NK-92 treated with Interleukin-12 subunit alpha and Interleukin-12 subunit beta, amount 100 ng/mL, for 24 hours (cell line): ENCODE results near the gene WIPF3.

Experiments used
- DNase-seq: peaks from one replicate; lab custom pipeline; 2025; lab: John Stamatoyannopoulos, UW

Gene WIPF3, protein sequence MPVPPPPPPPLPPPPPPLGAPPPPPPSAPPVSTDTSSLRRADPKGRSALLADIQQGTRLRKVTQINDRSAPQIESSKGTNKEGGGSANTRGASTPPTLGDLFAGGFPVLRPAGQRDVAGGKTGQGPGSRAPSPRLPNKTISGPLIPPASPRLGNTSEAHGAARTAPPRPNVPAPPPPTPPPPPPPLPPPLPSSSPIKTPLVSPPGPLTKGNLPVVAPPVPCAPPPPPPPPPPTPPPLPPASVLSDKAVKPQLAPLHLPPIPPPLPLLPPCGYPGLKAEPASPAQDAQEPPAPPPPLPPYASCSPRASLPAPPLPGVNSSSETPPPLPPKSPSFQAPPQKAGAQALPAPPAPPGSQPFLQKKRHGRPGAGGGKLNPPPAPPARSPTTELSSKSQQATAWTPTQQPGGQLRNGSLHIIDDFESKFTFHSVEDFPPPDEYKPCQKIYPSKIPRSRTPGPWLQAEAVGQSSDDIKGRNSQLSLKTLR

GRCh38 chr7:29806208-29806994 is at the start of gene WIPF3:
WIPF3 (plus strand) TSS chr7:29806508; CDS start chr7:29834725, 28,217 bp downstream.
- DNase-seq: no peak

- no peak for DNase-seq
Observed at GRCh38 chr7:29763266-29763665, 43.0 kb upstream of the WIPF3 start.

DNA sequence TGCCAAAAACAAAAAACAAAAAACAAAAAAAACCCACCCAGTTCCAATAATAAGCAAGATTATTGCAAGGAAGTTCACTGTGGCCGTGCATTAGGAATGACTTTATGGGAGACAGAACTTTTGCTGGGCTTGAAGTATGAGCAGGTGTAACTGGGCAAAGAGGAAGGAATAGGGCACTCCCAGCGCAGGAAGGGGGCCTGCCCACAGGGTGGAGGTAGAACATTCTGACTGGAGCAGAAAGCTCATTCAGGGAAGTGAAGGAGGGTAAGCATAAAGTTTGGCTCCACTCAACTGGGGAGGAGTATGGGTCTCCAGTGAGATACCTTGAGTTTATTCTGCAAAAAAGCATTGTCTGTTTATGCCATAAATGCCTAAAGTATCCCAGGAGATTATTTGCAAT is 42.1 kb upstream of the WIPF3 start:
- DNase-seq: no peak

- DNase-seq: no peak
Observed at GRCh38 chr7:29765490-29765889, 40.8 kb upstream of the WIPF3 start.

GRCh38 chr7:29770371-29770770 is 35.9 kb upstream of the WIPF3 start:
- DNase-seq: no peak

- DNase-seq: no peak
Observed at GRCh38 chr7:29771081-29771816, 35.1 kb upstream of the WIPF3 start.

GRCh38 chr7:29779017-29779416 is 27.3 kb upstream of the WIPF3 start:
- DNase-seq: no peak

- DNase-seq: no peak
Observed at GRCh38 chr7:29780346-29780745, 26.0 kb upstream of the WIPF3 start.

DNA sequence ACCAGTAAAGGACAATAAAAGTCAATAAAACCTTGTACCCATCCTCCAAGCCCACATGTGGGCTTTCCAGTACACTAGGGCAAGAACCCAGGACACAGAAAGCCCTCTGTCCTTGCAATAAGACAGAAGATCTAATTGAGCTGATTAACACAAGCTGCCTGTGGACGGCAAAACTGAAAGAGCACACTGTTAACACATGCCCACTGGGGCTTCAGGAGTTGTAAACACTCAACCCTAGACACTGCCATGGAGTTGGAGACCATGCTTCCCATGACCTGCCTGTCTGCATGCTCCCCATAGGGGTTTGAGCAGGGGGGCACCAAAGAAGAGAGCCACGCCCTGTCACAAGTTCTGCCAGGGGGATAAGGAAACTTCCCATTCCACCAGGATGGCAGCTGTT is 22.6 kb upstream of the WIPF3 start:
- no peak for DNase-seq

DNA sequence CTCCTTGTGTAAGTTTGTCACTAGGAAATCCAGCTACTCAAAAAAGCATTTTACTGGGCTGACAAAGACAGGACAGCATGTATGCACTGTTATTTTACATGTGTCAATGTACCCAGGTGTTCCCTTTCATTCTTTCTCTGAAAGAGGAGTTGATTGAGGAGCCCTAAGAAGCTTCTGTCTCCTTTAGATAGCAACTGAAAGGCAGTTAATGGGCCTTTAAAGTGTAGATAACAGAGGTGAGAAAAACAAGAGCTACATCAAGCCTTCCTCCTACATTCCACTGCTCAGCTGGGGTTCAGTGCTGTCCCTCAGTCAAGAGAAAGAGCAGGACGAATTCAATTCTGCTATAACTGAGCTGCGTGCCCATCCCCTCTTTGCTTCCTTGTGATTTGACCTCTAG is 12.8 kb upstream of the WIPF3 start:
- no peak for DNase-seq

- DNase-seq: no peak
Observed at GRCh38 chr7:29794959-29795629, 11.2 kb upstream of the WIPF3 start.

DNA sequence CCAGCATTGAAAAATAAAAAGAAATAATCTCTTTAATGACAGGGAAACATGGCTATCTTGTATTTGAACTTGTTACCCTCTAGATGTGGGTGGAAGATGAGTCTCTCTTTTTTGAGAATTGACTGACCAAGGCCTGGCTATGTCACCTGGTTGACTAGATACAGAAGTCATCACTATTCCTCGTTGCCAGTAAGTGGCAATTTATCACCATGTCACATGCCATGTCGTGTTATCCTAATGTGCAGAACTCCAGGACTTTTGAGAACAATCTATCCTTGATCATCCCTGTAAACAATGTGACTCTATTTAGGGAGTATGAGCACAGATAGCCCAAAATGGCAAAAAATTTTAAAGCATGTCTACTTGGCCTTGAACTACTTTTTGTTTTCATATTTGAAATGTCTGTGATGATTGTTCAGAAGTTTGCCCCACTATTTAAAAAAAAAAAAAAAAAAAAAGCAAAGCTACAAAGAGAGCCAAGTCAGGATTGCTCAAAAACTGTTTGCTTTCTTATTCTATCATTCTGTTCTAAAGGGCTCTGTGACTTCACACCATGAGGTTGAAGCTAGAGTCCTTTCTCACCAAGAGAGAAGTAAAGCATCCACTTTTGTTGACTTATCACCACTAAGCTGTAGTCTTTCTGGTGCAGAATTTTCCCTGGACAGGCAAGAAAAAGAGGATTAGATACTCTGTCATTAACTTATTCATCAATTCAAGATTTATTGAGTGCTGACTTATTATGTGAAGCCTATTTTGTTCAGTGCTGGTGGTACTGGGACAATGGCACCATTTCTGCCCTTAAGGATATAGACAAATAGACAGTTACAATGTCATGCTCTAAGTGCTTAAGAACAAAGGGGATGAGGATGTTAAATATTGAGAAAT is 10.4 kb upstream of the WIPF3 start:
- no peak for DNase-seq

GRCh38 chr7:29797112-29797944 is 9.0 kb upstream of the WIPF3 start:
- DNase-seq: no peak

DNA sequence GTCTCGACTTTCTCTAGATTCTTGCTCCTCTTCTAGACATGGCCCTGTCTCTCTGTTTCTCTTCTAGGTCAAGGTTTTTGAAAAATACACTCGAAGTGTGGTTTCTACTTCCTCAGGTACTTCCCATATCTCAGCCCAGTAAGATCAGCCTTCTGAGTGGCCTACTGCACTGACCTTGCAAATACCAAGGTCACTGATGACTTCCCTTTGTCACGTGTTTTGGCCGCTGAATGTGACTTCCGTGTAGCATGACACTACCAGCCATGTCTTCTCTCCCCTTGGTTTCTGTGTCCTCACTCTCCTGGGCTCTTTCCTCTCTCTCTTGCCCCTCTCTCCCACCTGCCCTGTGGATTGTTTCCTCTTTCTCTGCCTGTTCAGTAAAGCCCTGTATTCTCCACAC is 7.9 kb upstream of the WIPF3 start:
- no peak for DNase-seq

DNA sequence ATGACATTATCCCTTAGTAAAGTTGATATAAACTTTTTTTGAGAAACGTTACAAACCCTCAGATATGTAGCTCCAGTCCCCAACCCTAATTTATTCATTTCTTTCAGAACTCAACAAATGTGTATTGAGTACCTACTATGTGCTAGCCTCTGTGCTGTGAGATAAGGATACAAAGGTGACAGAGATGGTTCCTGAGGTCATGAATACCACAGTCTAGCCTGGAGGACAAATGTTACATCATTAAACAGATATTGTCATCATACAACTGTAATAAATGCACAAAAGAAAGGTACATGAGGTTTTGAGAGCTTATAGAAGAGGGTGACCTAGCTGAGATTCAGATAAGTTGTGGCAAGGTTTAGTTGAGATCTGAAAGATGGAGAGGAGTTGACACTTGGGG is 4.4 kb upstream of the WIPF3 start:
- no peak for DNase-seq

- no peak for DNase-seq
Observed at GRCh38 chr7:29805031-29805430, 1.3 kb upstream of the WIPF3 start.

DNA sequence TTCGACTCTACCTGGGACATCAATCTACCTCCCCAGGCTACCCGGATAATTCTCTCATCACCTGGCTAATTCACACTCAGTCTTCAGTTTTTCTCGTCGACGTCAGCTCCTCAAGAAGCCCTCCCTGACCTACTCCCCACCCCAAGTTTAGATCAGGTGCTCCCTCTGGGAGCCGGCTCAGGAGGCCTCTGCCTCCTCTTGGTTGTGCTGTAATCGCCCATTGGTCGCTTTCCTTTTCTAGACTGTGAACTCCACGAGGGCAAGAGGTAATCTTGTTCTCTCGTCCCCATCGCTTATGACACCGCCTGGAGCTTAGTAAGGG is 461 bp upstream of the WIPF3 start:
- no peak for DNase-seq

DNA sequence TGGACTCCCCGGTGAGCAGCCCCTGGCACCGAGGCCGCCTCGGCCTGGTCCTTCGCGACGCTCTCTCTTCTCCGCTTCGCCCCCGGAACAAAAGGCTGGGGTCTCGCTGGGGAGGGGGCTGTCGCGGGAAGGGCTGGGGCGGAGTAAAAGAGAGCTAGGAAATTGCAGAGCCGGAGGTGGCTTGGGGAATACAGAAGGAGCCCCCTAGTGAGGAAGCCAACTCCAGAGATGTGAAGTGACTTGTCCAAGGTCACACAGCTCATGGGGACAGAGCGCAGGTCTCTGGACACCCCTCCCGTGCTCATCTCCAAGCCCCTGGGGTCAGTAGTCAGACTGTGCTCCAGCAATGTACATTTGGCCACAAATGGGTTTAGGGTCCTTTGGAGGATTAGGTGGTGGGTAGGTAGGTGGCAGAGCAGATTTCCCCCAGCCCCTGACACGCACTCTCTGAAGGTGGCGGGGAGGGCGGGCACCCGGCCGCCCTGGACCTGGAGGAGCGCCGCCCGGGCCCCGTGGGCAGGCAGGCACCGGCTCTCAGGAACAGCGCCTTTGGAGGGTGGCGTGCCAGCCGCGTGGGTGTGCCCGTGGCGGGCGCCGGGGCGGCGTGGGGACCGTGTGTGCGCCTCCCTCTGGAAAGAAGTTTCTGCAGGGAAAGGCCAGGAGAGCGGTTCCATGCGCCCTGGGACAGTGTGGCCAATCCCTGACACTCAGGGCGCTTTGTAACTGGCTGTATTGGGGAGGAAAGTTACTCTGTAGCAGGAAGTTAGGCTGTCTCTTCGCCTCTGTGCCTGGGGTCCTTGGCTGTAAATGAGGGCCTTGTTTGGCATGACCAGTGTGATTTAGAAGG is 910 bp downstream of the WIPF3 start:
- no peak for DNase-seq
